GM18526 (cell line): ENCODE data around the gene THRAP3.

Source experiments
- POLR2A ChIP-seq: IDR thresholded peaks from 3 replicates; pipeline ENCODE4 v1.6.1; 2011; ENCODE audit not compliant: insufficient read length; ENCODE audit errors: extremely low read depth

Gene THRAP3

DNA sequence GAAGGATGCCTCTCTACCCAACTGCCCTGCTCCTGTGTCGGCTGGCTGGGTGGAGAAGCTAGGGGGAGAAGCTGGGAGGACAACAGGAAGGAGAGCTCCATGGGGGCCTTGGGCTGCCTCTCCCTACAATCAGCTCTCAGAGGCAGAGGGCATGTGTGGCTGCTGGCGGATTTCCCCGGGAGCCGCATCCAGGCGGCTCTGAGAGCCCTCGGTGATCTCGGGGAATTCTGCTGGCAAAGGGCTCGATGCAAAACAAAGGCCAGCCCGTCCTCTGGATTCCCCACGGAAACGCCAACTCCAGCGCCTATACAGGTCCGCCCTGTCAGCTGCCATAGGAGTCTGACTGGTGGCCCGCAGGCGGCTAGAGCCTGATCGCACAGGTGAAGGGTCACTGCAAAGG, 125.6 kb downstream of the THRAP3 start:
- no peak for TF ChIP-seq POLR2A

DNA sequence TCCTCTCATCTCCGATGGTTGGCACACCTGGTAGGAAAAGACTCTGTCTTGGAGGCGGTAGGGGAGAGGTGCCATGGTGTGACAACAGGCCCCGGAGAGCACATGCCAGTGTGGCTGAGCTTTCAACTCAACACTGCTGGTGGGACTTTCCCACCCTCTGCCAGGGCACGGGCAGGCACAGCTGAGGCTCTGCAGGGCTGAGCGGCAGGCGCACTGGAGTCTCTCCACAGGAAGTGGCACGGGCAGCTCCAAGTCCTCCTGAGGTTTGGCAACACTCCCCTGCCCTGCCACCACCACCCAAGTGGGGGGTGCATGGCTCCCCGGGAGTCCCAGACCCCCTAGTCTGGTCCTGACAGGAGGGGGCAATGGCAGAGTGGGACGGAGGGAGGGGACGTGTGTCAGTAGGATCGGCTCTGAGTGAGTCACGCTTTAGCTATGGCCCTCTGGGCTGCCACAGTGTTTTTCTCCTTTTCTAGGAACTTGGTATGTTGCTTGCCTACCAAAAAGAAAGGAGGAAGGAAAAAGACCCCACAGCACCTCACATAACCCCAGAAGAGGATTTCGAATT, 126.5 kb downstream of the THRAP3 start:
- no peak for TF ChIP-seq POLR2A

DNA sequence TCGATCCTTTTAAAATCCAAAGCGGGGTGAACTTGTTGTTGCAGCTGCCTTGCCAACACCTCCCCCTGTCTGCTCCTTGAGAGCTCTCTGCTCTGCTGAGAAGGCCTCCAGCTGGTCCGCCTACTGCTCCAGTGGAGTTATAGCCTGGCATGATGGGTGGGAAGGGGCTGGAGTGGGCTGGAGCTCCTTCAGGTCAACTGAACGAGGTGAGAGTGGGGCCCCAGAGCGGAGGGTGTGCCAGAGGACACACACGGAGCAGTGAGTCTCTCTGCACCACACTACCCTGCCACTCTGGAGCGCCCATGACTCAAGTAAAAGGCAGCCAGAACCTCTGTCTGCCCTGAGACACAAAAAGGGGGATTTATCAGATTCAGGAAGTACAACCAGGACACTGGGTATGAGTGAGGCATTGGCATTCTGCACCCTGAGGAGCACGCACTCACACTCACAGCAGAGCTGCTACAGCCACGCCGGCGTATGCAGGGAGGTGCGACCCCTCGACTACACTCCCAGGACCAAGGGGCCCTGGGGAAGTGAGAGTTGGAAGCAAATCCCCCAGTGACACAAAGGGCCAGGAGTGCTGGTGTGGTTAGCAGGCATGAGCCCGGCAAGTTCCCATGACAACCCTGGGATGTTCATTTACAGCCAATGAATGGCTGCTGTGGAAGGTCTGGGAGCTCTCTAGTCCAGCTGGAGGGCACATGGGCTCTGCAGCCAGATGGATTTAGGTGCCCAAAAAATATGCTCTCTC, 127.2 kb downstream of the THRAP3 start:
- TF ChIP-seq POLR2A: no peak

GRCh38 chr1:36352125-36352909, 128.1 kb downstream of the THRAP3 start:
- no peak for TF ChIP-seq POLR2A

GRCh38 chr1:36352910-36353878, 129.0 kb downstream of the THRAP3 start:
- no peak for TF ChIP-seq POLR2A

GRCh38 chr1:36354486-36354885, 130.2 kb downstream of the THRAP3 start:
- no peak for TF ChIP-seq POLR2A
